KMS-11 (cell line): Measurements from ENCODE around the gene PDZD2.

ENCODE experiments used
- H2AFZ ChIP-seq: fragments of 200-600 bp; sonication (generic); 2 replicates; pipeline ENCODE4 v1.6.1; 2016; ENCODE audit warnings: antibody characterized with exemption, mixed run types, low read depth
- H3K27ac ChIP-seq: fragments of 200-600 bp; sonication (generic); 2 replicates; pipeline ENCODE4 v1.6.1; 2016; ENCODE audit warnings: mild to moderate bottlenecking, mixed run types
- H3K27me3 ChIP-seq: fragments of 200-600 bp; sonication (generic); 2 replicates; pipeline ENCODE4 v1.6.1; 2017; ENCODE audit warnings: mild to moderate bottlenecking, low read depth, mixed run types, moderate library complexity; ENCODE audit not compliant: insufficient read depth
- H3K36me3 ChIP-seq: fragments of 200-600 bp; sonication (generic); 2 replicates; pipeline ENCODE4 v1.6.1; 2017; ENCODE audit warnings: mild to moderate bottlenecking, mixed run types; ENCODE audit not compliant: insufficient read depth
- H3K4me1 ChIP-seq: fragments of 200-600 bp; sonication (generic); 2 replicates; pipeline ENCODE4 v1.6.1; 2016; ENCODE audit warnings: mild to moderate bottlenecking, low read depth, mixed run types; ENCODE audit not compliant: poor library complexity, severe bottlenecking
- H3K4me2 ChIP-seq: fragments of 200-600 bp; sonication (generic); 2 replicates; pipeline ENCODE4 v1.7.0; 2016; ENCODE audit warnings: mild to moderate bottlenecking, mixed run types
- H3K4me3 ChIP-seq: fragments of 200-600 bp; sonication (generic); IDR thresholded peaks from 2 replicates; pipeline ENCODE4 v1.6.1; 2017; ENCODE audit warnings: low read depth, low read length, mixed read lengths; ENCODE audit not compliant: insufficient read depth
- H3K79me2 ChIP-seq: fragments of 200-600 bp; sonication (generic); 2 replicates; pipeline ENCODE4 v1.6.1; 2016; ENCODE audit warnings: low read depth, mixed run types; ENCODE audit not compliant: insufficient read depth
- H3K9ac ChIP-seq: fragments of 200-600 bp; sonication (generic); 2 replicates; pipeline ENCODE4 v1.6.1; 2016; ENCODE audit warnings: mild to moderate bottlenecking, mixed run types
- H4K20me1 ChIP-seq: fragments of 200-600 bp; sonication (generic); 2 replicates; pipeline ENCODE4 v1.6.1; 2016; ENCODE audit warnings: mild to moderate bottlenecking, mixed run types; ENCODE audit not compliant: insufficient read depth
- CTCF ChIP-seq: fragments of 200-600 bp; sonication (generic); conservative IDR thresholded peaks from 2 replicates; pipeline ENCODE4 v1.6.1; 2017; ENCODE audit warnings: low read depth, mild to moderate bottlenecking, antibody characterized with exemption, low read length, moderate library complexity, mixed read lengths

The PDZD2 gene

GRCh38 chr5:31707329-31707728 lies 68.4 kb downstream of the PDZD2 start:
- Histone ChIP-seq H3K4me2 (no peak overlapping the region), H4K20me1 (no peaks in the 10 kb centered on the region), H3K36me3 (no peaks in the 10 kb centered on the region), H3K4me3 (no peak overlapping the region), H3K27ac (no peak overlapping the region), H3K9ac (no peak overlapping the region), H2AFZ (no peak overlapping the region), H3K4me1 (no peaks in the 10 kb centered on the region), H3K79me2 (no peaks in the 10 kb centered on the region), H3K27me3 (no peaks in the 10 kb centered on the region)
- no peak for TF ChIP-seq CTCF

DNA sequence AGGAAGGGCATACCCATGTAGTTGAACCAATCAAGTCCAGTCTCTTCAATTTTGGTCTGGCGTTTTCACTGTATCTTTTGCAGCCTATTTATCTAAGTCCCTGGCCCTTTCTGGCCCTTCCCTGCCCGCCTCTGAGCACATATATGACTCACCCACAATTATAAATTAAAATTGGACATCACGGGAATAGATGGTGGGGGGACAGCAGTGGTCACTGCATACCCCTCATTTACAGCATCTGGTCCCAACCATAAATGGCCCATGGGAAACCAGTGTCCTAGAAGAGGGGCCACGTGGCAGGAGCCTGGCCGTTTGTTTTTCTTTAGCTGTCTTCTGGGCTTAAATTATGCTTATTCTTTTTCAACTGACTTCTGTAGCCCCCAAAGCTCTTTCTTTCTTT lies 69.2 kb downstream of the PDZD2 start:
- H3K4me3 ChIP-seq = no peak overlapping the region
- no peak overlapping the region for H3K9ac ChIP-seq
- H3K27ac ChIP-seq = no peak overlapping the region
- no peaks in the 10 kb centered on the region for H3K4me1 ChIP-seq
- no peaks in the 10 kb centered on the region for H3K36me3 ChIP-seq
- H2AFZ ChIP-seq = no peak overlapping the region
- H3K27me3 ChIP-seq = no peaks in the 10 kb centered on the region
- H3K79me2 ChIP-seq = no peaks in the 10 kb centered on the region
- no peaks in the 10 kb centered on the region for H4K20me1 ChIP-seq
- no peak for TF ChIP-seq CTCF
- no peak overlapping the region for H3K4me2 ChIP-seq

DNA sequence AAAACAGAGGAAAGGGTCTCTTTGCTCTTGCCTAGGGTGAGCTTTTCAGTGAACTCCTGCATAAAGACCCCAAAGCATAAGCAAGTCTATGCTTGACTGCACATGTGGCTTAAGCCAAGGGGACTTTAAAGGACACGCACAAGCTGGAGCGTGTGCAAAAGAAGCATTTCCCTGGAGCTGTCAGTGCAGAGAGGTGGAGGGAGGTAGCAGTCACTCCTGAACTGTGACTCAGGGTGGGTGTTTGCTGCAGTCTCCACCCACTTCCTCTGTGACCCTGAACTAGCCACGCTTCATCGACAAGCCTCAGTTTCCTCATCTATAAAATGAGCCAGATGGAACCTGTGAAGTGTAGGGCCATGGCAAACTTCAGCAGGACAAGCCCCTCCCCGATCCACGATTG lies 72.4 kb downstream of the PDZD2 start:
- Histone ChIP-seq H3K27me3 (no peaks in the 10 kb centered on the region), H3K27ac (no peak overlapping the region), H3K9ac (no peak overlapping the region), H3K4me1 (no peaks in the 10 kb centered on the region), H3K36me3 (no peaks in the 10 kb centered on the region), H3K4me2 (no peak overlapping the region), H3K4me3 (no peak overlapping the region), H3K79me2 (no peaks in the 10 kb centered on the region), H2AFZ (no peak overlapping the region), H4K20me1 (no peaks in the 10 kb centered on the region)
- TF ChIP-seq CTCF = no peak

DNA sequence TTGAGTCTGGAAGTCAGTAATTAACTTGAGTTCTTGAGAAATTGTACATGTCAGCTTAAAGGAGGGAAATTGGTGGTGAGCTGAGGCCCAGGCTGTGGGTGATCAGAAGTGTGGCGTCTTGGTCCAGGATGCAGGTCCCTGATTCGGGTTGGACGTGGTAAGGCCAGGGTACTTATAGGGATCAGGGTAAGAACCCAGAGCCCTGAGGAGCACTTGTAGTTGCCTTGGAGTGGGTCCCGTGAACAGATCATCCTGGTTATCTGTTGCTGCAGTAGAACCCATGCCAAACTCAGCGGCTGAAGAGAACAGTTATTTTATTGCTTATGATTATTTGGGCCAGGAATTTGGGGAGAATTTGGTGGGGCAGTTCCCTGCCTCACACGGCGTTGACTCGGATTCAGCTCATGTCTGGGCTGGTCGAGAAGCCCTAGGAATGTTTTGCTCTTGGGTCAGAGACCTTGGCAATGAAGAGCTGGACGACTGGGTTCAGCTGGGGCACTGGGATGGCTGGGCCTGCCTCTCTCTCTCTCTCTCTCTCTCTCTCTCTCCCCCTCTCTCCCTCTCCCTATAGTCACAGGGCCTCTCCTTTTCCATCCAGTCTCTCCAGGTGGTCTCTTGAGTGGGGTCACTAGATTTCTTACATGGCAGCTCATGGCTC lies 73.1 kb downstream of the PDZD2 start:
- Histone ChIP-seq H3K4me1 (no peaks in the 10 kb centered on the region), H3K27ac (no peak overlapping the region), H3K27me3 (no peaks in the 10 kb centered on the region), H3K36me3 (no peaks in the 10 kb centered on the region), H3K79me2 (no peaks in the 10 kb centered on the region), H2AFZ (no peak overlapping the region), H3K4me3 (no peak overlapping the region), H3K4me2 (no peak overlapping the region), H4K20me1 (no peaks in the 10 kb centered on the region), H3K9ac (no peak overlapping the region)
- TF ChIP-seq CTCF = no peak
